Measurements from ENCODE around the gene ZNF473. TPM values are rescaled to one million over a fixed set of nuclear protein-coding genes. Genes with fewer than 3 reads are reported as not detected.
"Not testable (repeated sequence)": the region's sequence is repeated elsewhere in the genome, so short reads cannot be mapped to it uniquely, and the experiment has no call there.

Gene ZNF473
- total RNA-seq, 2 donors from 2014 or later = 15.2 to 15.8 TPM

DNA sequence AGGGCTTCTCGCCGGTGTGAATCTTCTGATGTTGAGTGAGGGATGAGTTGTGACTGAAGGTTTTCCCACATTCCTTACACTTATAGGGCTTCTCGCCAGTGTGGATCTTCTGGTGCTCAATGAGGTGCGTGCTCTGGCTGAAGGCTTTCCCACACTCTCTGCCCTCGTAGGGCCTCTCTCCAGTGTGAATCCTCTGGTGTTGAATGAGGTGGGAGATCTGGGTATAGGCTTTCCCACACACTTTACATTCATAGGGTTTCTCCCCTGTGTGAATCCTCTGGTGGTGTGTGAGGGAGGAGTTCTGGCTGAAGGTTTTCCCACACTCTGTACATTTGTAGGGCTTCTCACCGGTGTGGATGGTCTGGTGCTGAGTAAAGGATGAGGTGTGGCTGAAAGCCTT lies 33.2 kb downstream of the ZNF473 start:
- ATAC-seq (no peak), DNase-seq (ENCODE audit: low spot score in 2 of 2) (no peak)
- peaks cover 17 to 19% of the 10 kb centered on the region in 2 donors for H3K36me3 Mint-ChIP-seq
- H3K9me3 Mint-ChIP-seq = peaks cover 18 to 20% of the 10 kb centered on the region in 2 donors
- no peak overlapping the region for H3K27ac Mint-ChIP-seq

DNA sequence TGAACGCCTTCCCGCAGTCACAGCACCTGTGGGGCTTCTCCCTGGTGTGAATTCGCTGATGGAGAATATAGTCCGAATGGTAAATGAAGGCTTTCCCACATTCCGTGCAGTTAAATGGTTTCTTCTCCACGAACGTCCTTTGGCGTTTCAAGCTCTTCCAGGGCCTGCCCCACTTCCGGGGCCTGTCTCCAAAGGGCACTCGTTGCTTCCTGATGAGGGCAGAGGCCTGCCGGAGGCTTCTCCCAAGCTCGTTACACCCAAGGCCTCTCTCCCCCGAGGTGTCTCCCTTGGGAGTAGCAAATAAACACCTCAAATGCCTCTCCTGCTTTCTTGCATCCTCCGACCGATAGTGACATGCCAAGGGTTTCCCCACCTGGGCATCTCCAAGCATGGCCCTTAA lies 34.3 kb downstream of the ZNF473 start:
- no peak overlapping the region for H3K27ac Mint-ChIP-seq
- peaks cover 17 to 19% of the 10 kb centered on the region in 2 donors for H3K36me3 Mint-ChIP-seq
- DNase-seq (ENCODE audit: low spot score in 2 of 2) = no peak
- ATAC-seq = no peak
- peaks cover 18 to 20% of the 10 kb centered on the region in 2 donors for H3K9me3 Mint-ChIP-seq

DNA sequence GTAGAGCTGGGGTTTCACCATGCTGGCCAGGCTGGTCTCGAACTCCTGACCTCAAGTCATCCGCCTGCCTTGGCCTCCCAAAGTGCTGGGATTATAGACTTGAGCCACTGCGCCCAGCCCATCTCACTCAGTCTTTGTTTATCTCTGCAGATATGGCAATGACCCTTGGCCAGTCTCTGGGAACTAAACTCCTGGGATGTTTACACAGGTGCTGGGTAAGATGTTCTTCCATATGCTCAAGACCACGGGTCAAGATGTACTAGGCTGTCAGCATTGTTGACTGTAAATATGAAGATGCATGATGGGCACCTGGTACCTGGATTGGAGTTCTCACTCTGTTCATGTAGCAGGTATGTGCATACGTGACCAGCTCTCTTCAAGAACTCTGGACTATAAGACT lies 35.8 kb downstream of the ZNF473 start:
- no peak for ATAC-seq
- no peak overlapping the region for H3K27ac Mint-ChIP-seq
- no peak for DNase-seq (ENCODE audit: low spot score in 2 of 2)
- H3K9me3 Mint-ChIP-seq = peaks cover 18 to 20% of the 10 kb centered on the region in 2 donors
- H3K36me3 Mint-ChIP-seq = peaks cover 17 to 19% of the 10 kb centered on the region in 2 donors

DNA sequence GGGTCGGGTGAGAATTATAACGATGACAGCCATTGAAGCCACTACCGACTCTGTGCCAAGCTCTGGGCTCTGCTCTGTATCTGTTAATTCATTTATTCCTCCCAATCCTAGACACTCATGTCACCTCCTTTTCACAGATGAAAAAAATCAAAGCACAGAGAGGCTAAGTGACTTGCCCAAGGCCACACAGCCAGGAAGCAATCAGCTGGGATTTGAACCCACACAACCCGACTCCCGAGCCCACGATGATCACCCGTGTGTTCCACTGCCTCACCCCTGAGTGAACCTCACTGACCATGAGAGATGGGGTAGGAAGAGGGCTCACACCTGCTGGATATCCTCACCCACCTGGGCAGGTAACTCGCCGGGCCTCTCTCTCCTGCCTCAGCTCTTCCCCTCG lies 40.1 kb downstream of the ZNF473 start:
- Mint-ChIP-seq H3K27ac (no peak overlapping the region), H3K9me3 (peaks cover 0 to 2% of the 10 kb centered on the region in 2 donors), H3K36me3 (no peaks in the 10 kb centered on the region)
- ATAC-seq (no peak), DNase-seq (ENCODE audit: low spot score in 2 of 2) (no peak)

DNA sequence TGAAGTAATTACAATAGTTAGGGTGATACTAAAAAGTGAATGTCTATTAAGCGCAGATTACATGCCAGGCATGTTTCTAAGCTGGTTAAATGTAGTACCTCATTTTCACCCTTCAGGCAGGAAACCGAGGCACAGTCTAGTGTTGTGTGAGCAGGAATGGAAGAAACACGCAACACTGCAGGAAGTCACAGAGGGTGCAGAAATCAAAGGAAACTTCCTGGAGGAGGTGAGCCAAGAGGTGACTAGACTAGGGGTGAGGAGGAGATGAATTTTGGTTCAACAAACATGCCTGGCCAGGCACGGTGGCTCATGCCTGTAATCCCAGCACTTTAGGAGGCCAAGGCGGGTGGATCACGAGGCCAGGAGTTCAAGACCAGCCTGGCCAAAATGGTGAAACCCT lies 41.8 kb downstream of the ZNF473 start:
- DNase-seq (ENCODE audit: low spot score in 2 of 2) (no peak), ATAC-seq (no peak)
- Mint-ChIP-seq H3K9me3 (no peaks in the 10 kb centered on the region), H3K36me3 (no peaks in the 10 kb centered on the region), H3K27ac (peak overlapping the region in 1 of 2 donors; percentile 60)

DNA sequence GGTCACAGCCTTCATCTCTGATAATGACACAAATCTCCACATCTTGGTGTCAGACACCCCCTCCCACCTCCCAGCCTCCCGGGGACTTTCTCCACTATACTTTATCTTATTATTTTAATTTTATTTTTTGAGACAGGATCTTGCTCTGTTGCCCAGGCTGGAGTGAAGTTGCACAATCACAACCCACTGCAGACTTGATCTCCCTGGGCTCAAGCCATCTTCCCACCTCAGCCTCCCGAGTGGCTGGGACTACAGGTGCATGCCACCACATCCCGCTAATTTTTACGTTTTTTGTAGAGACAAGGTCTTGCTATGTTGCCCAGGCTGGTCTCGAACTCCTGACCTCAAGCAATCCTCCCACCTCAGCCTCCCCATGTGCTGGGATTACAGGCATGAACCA lies 42.6 kb downstream of the ZNF473 start:
- not testable (repeated sequence) for H3K9me3 Mint-ChIP-seq; H3K36me3 Mint-ChIP-seq; DNase-seq (ENCODE audit: low spot score in 2 of 2); ATAC-seq; H3K27ac Mint-ChIP-seq

DNA sequence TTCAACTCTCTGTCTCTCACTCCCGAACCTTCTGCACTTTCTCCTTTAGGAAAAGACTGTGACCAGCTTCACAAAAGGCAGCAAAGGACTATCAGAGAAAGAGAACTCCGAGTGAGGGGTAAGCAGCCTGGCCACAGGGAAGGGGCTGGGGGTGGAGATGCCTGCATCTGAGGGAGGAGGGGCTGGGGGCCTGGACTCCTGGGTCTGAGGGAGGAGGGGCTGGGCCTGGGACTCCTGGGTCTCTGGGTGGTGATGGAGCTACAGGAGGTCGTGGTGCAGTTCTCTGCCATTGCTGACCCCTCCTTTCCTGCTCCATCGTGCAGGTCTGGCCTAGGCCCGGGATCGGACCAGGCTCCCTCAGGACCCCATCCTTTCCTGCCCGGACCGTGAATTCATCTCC lies 49.3 kb downstream of the ZNF473 start:
- H3K9me3 Mint-ChIP-seq; H3K27ac Mint-ChIP-seq; DNase-seq (ENCODE audit: low spot score in 2 of 2); ATAC-seq; H3K36me3 Mint-ChIP-seq: not testable (repeated sequence)

DNA sequence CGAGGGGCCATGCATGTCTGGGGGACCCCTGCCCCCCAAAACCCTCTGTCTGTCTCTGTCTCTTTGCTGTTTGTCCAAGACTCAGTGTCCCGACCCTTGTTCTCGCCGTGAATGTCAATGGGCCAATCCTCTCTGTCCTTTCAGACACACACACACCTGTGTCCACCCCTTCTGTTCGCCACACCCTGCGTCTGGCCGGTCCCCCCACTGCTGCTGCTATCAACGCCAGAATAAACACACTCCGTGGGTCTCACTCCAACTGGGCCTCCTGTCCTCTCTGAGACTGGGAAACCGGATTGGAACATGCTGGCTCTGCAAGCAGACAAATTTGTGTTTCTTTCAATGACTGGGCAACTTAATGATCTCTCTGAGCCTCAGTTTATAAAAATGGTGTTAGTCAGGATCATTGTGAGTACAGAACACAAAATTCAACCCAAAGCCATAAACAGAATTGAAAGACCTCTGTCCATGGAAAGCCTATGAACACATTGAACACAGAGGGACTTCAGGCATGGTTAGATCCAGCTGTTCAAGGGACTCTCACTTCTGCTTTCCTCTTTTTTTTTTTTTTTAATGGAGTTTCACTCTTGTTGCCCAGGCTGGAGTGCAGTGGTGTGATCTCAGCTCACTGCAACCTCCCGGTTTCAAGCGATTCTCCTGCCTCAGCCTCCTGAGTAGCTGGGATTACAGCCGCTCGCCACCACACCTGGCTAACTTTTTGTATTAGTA lies 50.0 kb downstream of the ZNF473 start:
- ATAC-seq; DNase-seq (ENCODE audit: low spot score in 2 of 2); H3K9me3 Mint-ChIP-seq; H3K27ac Mint-ChIP-seq; H3K36me3 Mint-ChIP-seq: not testable (repeated sequence)

DNA sequence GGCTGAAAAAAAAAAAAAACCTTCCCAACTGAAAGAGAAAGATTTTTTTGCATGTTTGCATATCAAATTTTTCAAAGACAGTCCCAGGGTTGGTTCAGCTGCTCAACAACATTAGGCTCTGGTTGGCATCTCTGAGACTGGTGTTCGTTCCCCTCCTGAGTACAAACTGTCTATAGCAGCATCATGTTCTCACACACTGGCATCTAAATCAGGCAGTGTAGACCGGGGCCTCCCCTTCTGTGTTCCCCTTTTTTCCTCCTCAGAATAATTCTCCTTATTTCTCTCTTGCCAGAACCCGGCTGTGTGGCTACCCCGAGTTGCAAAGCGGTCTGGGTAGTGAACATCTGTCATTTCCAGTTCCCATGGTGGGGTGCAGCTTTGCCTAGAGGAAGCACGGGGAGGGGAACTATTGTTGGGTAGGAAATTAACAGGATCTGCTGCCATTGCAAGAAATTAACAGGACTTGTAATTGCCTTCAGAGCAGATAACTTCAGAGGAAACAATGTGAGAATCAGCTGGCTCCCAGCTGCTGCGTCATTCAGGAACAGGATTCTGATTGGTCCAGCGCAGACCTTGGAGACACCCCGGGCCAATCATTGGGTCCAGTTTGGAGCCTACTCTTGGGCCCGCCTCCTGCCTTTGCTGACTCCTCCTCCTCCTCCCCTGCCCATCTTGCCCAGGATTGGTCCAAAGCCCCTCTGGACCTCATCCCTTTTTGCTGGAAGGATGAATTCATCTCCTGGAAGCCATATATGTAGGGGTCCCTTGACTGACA lies 51.0 kb downstream of the ZNF473 start:
- not testable (repeated sequence) for H3K27ac Mint-ChIP-seq; H3K9me3 Mint-ChIP-seq; ATAC-seq; DNase-seq (ENCODE audit: low spot score in 2 of 2); H3K36me3 Mint-ChIP-seq

DNA sequence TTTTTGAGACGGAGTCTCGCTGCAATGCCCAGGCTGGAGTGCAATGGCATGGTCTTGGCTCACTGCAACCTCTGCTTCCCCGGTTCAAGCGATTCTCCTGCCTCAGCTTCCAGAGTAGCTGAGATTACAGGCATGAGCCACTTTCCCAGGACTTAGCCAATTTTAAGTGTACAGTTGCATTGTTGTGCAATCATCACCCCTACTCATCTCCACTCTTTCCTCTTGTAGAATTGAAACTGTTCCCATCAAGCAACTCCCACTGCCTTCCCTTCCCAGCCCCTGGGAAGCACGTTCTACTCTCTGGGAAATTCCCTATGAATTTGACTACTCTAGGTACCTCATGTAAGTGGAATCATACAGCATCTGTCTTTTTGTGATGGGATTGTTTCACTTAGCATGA lies 53.2 kb downstream of the ZNF473 start:
- H3K9me3 Mint-ChIP-seq, H3K27ac Mint-ChIP-seq: not testable (repeated sequence)

DNA sequence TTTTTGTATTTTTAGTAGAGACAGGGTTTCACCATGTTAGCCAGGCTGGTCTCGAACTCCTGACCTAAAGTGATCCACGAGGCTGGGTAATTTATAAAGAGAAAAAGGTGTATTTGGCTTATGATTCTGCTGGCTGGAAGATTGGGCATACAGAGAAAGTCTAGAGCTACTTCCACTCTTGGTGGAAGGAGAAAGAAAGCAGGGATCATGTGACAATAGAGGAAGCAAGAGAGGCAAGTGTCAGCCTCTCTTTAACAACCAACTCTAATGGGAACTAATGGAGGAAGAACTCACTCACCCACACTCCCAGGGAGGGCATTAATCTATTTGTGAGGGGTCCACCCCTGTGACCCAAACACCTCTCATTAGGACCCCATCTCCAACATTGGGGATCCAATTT lies 58.6 kb downstream of the ZNF473 start:
- not testable (repeated sequence) for H3K36me3 Mint-ChIP-seq; ATAC-seq; H3K27ac Mint-ChIP-seq; H3K9me3 Mint-ChIP-seq; DNase-seq (ENCODE audit: low spot score in 2 of 2)

More for the DNA sequence above, 53.2 kb downstream of the ZNF473 start:
- not testable (repeated sequence) for H3K36me3 Mint-ChIP-seq; DNase-seq (ENCODE audit: low spot score in 2 of 2); ATAC-seq

DNA sequence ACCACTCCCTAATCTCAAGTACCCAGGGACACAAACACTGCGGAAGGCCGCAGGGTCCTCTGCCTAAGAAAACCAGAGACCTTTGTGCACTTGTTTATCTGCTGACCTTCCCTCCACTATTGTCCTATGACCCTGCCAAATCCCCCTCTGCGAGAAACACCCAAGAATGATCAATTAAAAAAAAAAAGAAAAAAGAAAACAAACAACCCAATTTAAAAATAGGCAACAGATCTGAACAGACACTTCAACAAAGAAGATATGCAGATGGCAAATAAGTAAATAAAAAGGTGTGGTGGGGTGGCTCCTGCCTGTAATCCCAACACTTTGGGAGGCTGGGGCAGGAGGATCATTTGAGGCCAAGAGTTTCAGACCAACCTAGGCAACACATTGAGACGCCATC lies 61.3 kb downstream of the ZNF473 start:
- not testable (repeated sequence) for H3K27ac Mint-ChIP-seq; H3K9me3 Mint-ChIP-seq; DNase-seq (ENCODE audit: low spot score in 2 of 2); ATAC-seq; H3K36me3 Mint-ChIP-seq

DNA sequence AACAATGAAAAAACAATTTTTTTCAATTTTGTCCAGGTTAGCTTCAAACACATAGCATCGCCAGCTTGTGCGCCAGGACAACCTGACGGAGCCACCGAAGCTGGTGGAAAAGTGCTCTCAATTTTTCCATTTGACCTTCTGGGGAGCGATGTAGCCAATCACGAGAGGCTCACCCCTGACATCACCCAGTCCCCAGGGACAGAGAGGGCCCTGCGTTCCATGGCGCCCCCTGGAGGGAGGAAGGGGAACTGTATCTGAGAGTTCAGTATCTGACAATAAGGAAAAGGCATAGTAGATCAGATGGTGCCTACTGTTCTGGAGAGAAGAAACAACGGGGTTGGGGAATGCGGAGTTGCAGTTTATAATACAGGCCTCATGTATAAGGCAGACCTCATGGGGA lies 64.9 kb downstream of the ZNF473 start:
- H3K9me3 Mint-ChIP-seq, H3K36me3 Mint-ChIP-seq: not testable (repeated sequence)
- H3K27ac Mint-ChIP-seq = peak overlapping the region in 1 of 2 donors; percentile 85
- peak; percentile 27 to 61 for DNase-seq (ENCODE audit: low spot score in 2 of 2)
- peak; percentile 61 to 78 for ATAC-seq

DNA sequence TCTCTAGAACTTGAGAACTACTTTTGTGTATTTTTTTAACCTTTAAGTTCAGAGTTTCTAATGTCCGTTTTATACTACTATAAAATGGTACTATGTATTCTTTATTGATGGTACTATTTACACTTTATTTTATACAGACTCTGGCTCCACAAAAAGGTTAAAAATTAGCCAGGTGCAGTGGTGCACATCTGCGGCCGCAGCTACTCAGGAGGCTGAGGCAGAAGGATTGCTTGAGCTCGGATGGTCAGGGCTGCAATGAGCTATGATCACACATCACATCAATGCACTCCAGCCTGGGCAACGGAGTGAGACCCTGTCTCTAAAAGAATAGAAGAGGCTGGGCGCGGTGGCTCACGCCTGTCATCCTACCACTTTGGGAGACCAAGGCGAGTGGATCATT lies 66.0 kb downstream of the ZNF473 start:
- H3K36me3 Mint-ChIP-seq; DNase-seq (ENCODE audit: low spot score in 2 of 2); H3K27ac Mint-ChIP-seq; H3K9me3 Mint-ChIP-seq; ATAC-seq: not testable (repeated sequence)

DNA sequence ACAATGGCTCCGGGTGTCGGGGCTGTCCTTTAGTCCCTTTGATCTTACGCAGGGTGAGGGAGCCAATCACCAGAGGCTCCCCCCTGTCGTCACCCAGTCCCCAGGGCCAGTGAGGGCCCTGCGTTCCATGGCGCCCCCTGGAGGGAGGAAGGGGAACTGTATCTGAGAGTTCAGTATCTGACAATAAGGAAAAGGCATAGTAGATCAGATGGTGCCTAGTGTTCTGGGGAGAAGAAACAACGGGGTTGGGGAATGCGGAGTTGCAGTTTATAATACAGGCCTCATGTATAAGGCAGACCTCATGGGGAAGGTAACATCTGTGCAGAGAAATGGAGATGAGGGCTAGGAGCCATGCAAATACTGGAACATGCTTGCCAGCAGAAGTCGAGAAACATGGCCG lies 66.8 kb downstream of the ZNF473 start:
- not testable (repeated sequence) for H3K36me3 Mint-ChIP-seq; DNase-seq (ENCODE audit: low spot score in 2 of 2); H3K9me3 Mint-ChIP-seq; ATAC-seq; H3K27ac Mint-ChIP-seq

DNA sequence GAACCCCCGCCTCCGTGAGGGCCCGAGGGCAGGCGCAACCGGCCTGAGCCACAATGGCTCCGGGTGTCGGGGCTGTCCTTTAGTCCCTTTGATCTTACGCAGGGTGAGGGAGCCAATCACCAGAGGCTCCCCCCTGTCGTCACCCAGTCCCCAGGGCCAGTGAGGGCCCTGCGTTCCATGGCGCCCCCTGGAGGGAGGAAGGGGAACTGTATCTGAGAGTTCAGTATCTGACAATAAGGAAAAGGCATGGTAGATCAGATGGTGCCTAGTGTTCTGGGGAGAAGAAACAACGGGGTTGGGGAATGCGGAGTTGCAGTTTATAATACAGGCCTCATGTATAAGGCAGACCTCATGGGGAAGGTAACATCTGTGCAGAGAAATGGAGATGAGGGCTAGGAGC lies 72.1 kb downstream of the ZNF473 start:
- not testable (repeated sequence) for ATAC-seq; H3K9me3 Mint-ChIP-seq; H3K27ac Mint-ChIP-seq; H3K36me3 Mint-ChIP-seq; DNase-seq (ENCODE audit: low spot score in 2 of 2)

DNA sequence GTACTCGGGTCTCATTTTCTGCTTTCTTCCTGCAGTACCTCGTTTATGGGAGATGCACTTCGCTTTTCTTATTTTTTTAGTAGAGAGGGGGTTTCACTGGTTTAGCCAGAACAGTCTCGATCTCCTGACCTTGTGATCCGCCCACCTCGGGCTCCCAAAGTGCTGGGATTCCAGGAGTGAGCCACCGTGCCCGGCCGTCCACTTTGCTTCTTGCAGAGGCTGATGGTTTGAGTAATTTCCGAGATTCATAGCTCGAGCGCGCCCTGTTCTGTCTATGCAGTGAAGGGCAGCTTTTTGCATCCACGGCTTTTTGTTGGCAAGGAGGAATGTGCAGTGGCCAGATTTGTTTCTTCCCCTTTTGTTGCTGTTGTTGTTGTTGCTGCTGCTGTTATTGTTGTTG lies 73.1 kb downstream of the ZNF473 start:
- peak in 1 of 2 donors; percentile 69 for DNase-seq (ENCODE audit: low spot score in 2 of 2)
- H3K9me3 Mint-ChIP-seq, H3K27ac Mint-ChIP-seq, H3K36me3 Mint-ChIP-seq, ATAC-seq: not testable (repeated sequence)

DNA sequence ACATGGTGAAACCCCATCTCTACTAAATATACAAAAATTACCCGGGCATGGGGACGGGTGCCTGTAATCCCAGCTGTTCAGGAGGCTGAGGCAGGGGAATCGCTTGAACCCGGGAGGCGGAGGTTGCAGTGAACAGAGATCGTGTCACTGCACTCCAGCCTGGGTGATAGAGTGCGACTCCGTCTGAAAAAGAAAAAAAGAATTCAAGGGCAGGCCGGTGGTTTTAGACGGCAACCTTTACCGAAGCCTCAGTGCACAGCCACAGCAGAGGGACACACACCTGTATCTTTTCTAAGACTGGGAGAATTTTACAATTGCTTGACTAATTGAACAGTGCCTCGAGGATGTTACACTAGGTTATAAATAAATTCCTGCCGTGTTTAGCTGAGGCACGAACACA lies 73.9 kb downstream of the ZNF473 start:
- ATAC-seq, H3K36me3 Mint-ChIP-seq, H3K27ac Mint-ChIP-seq, H3K9me3 Mint-ChIP-seq: not testable (repeated sequence)
- peak in 1 of 2 donors; percentile 59 for DNase-seq (ENCODE audit: low spot score in 2 of 2)
